GM12878 (cell line): ENCODE measurements around the gene SGSM2. TPM values are rescaled to one million over a fixed set of nuclear protein-coding genes. Genes with fewer than 3 reads are reported as not detected.

ENCODE experiments used
- ATAC-seq: fragments of 200-7000 bp; cut with Tn5 transposase; 3 replicates; pipeline ENCODE4 v1.9.1; 2020; ENCODE audit warnings: mild to moderate bottlenecking, moderate library complexity
- BruUV-seq: library from RNA; stranded (reverse); fragments of 400-500 nt; replicated peaks from 2 replicates; lab custom pipeline; 2021; lab: Mats Ljungman, UMichigan
- CTCF ChIA-PET: fragments of 300-600 bp; sonication (Branson Sonifier 250); formaldehyde crosslinking; extraction: SDS; loops from one replicate; lab custom pipeline; 2021; ENCODE audit warnings: inconsistent platforms; lab: Yijun Ruan, JAX
- POLR2A ChIA-PET: fragments of 350-600 bp; formaldehyde crosslinking; extraction: SDS; loops from one replicate; lab custom pipeline; 2021; ENCODE audit warnings: inconsistent platforms; lab: Charles Lee
- RAD21 ChIA-PET: fragments of 300-600 bp; sonication (Branson Sonifier 250); formaldehyde crosslinking; loops from one replicate; lab custom pipeline; 2023; ENCODE audit warnings: antibody characterized with exemption; ENCODE audit not compliant: unreplicated experiment; lab: Charles Lee
- SMC1A ChIA-PET: fragments of 300-600 bp; sonication (Branson Sonifier 250); formaldehyde crosslinking; loops from one replicate; lab custom pipeline; 2023; ENCODE audit not compliant: unreplicated experiment, uncharacterized antibody; lab: Charles Lee
- DNase-seq: peaks from one replicate; pipeline ENCODE4 v3.0.0-alpha.2; 2011; ENCODE audit warnings: low read depth, low spot score
- FAIRE-seq: peaks from 3 replicates; lab custom pipeline; 2011; peaks lifted over from hg19 to GRCh38; lab: Jason Lieb, UNC
- H2AFZ ChIP-seq: 2 replicates; pipeline ENCODE4 v1.6.0; 2011; ENCODE audit warnings: low read depth, low read length, control low read depth; ENCODE audit not compliant: control insufficient read depth
- H3K27ac ChIP-seq: 2 replicates; pipeline ENCODE4 v1.5.1; 2011; ENCODE audit warnings: control low read depth; ENCODE audit not compliant: control insufficient read depth, insufficient read depth
- H3K27me3 ChIP-seq, 2 experiments: replicated peaks in 1 of 2; 2 replicates each; pipeline versions ENCODE4 v1.6.0 to v1.6.1; 2011; ENCODE audit warnings: low read length in 1 of 2; ENCODE audit not compliant: control insufficient read depth in 2 of 2, insufficient read depth in 2 of 2
- H3K36me3 ChIP-seq, 2 experiments: 2 replicates each; pipeline ENCODE4 v1.5.1; 2011; ENCODE audit warnings: low read length in 1 of 2; ENCODE audit not compliant: control insufficient read depth in 2 of 2, insufficient read depth in 2 of 2
- H3K4me1 ChIP-seq: 2 replicates; pipeline ENCODE4 v1.6.1; 2011; ENCODE audit warnings: mild to moderate bottlenecking, low read length, moderate library complexity, mixed read lengths; ENCODE audit not compliant: control insufficient read depth, insufficient read depth
- H3K4me2 ChIP-seq: 2 replicates; pipeline ENCODE4 v1.6.0; 2011; ENCODE audit warnings: control low read depth; ENCODE audit not compliant: control insufficient read depth, insufficient read depth
- H3K4me3 ChIP-seq: fragments of 200-600 bp; sonication (generic); 2 replicates; pipeline ENCODE4 v1.5.1; 2016
- H3K79me2 ChIP-seq: 2 replicates; pipeline ENCODE4 v1.6.0; 2011; ENCODE audit warnings: low read length; ENCODE audit not compliant: control insufficient read depth, insufficient read depth
- H3K9ac ChIP-seq: 2 replicates; pipeline ENCODE4 v1.8.0; 2011; ENCODE audit warnings: low read length, control low read depth, mixed read lengths; ENCODE audit not compliant: control insufficient read depth, insufficient read depth
- H3K9me3 ChIP-seq: replicated peaks from 3 replicates; pipeline ENCODE4 v1.5.1; 2011; ENCODE audit warnings: mild to moderate bottlenecking, low read length; ENCODE audit not compliant: control insufficient read depth, insufficient read depth
- H4K20me1 ChIP-seq: 2 replicates; pipeline ENCODE4 v1.6.0; 2011; ENCODE audit not compliant: control insufficient read depth, insufficient read depth
- ASH2L ChIP-seq: fragments of 300-600, 200-600 bp; sonication (generic); IDR thresholded peaks from 2 replicates; pipeline ENCODE4 v1.6.1; 2017; ENCODE audit warnings: low read depth, mild to moderate bottlenecking, borderline replicate concordance
- BCLAF1 ChIP-seq: fragments of 450-650 bp; IDR thresholded peaks from 2 replicates; pipeline ENCODE4 v1.6.1; 2017; ENCODE audit warnings: antibody characterized with exemption, mild to moderate bottlenecking, moderate library complexity
- CHD4 ChIP-seq: fragments of 200-600 bp; sonication (generic); IDR thresholded peaks from 2 replicates; pipeline ENCODE4 v1.6.1; 2016; ENCODE audit warnings: mild to moderate bottlenecking
- HSF1 ChIP-seq: fragments of 150-350 bp; IDR thresholded peaks from 2 replicates; pipeline ENCODE4 v1.6.1; 2014; ENCODE audit warnings: mild to moderate bottlenecking, low read depth, low read length
- MEF2A ChIP-seq: IDR thresholded peaks from 2 replicates; pipeline ENCODE4 v1.6.1; 2011; ENCODE audit warnings: low read depth, mild to moderate bottlenecking, low read length, moderate library complexity; ENCODE audit not compliant: insufficient read depth
- PBX3 ChIP-seq: IDR thresholded peaks from 2 replicates; pipeline ENCODE4 v1.6.1; 2011; ENCODE audit warnings: mild to moderate bottlenecking, low read depth, low read length, moderate library complexity; ENCODE audit not compliant: insufficient replicate concordance
- RELA ChIP-seq: fragments of 450-650 bp; IDR thresholded peaks from 2 replicates; pipeline ENCODE4 v1.8.0; 2014; ENCODE audit warnings: borderline replicate concordance; ENCODE audit not compliant: partially characterized antibody
- SUZ12 ChIP-seq: fragments of 200-600 bp; sonication (generic); IDR thresholded peaks from one replicate; pipeline ENCODE4 v1.6.1; 2018; ENCODE audit warnings: antibody characterized with exemption, mild to moderate bottlenecking; ENCODE audit not compliant: unreplicated experiment
- ZZZ3 ChIP-seq: IDR thresholded peaks from 2 replicates; pipeline ENCODE4 v1.6.1; 2011; ENCODE audit warnings: low read depth; ENCODE audit not compliant: control insufficient read depth, insufficient read length
- WGBS: methylation state at CpG from one replicate; pipeline ENCODE4 v1.1.6; 2016; ENCODE audit warnings: low lambda C conversion rate; ENCODE audit not compliant: insufficient replicate concordance, insufficient coverage; ENCODE audit errors: missing lambda C conversion rate; 5-methylcytosine and 5-hydroxymethylcytosine counted together
- in situ Hi-C: fragments of 300-500 bp; cut with MboI; formaldehyde crosslinking; loops from 9 replicates; pipeline ENCODE4 v1.14.3; 2018; ENCODE audit warnings: mixed read lengths
- intact Hi-C: fragments of 100-400 bp; cut with micrococcal nuclease; formaldehyde crosslinking; loops from one replicate; pipeline ENCODE4 v1.14.2; 2022; ENCODE audit not compliant: unreplicated experiment
- polyA plus RNA-seq, 11 experiments: library from polyadenylated mRNA; depleted of rRNA in 4 of 11; unstranded in 6 of 11; stranded (reverse) in 5 of 11; fragments of >200 nt; fragmentation: Nextera tagmentation in 4 of 11; fragmentation: Illumina TruSeq in 1 of 11; extraction: Ambion mirVana in 4 of 11; extraction: Trizol in 1 of 11; gene quantifications; 1 replicate in 1 of 11; 2 replicates in 10 of 11; pipeline versions ENCODE4 v1.2.1 to v1.2.3, GENCODE V29; 2011 to 2016; ENCODE audit warnings: inconsistent platforms in 2 of 11, missing spikeins in 2 of 11, low read depth in 1 of 11
- total RNA-seq, 4 experiments: library from RNA; depleted of rRNA in 3 of 4; stranded (reverse); fragments of >200 nt in 3 of 4; fragmentation: Illumina TruSeq in 1 of 4; extraction: Trizol in 1 of 4; gene quantifications; 2 replicates each; pipeline versions ENCODE4 v1.2.1 to v1.2.3, GENCODE V29; 2013 to 2021

Gene SGSM2
- total and polyA plus RNA-seq, 10 of the 15 experiments (the other 5 are each of a cell fraction or from before 2014, with no cell fraction given) = 0.50 to 50.9 (median 18.5) TPM

GRCh38 chr17:2369039-2369438 is 31.7 kb downstream of the SGSM2 start:
- no peak overlapping the region for H3K27ac ChIP-seq
- RAD21 ChIA-PET = interaction anchor here (1.1 to 2.7 kb wide), 2 partner anchors 14 to 47 kb away, joined by 3 to 9 read pairs; no protein-coding TSS in a partner anchor
- no peak overlapping the region for H3K4me2 ChIP-seq
- WGBS = 86% methylated on average over 5 of the region's 5 CpGs
- H4K20me1 ChIP-seq = no peaks in the 10 kb centered on the region
- no peak overlapping the region for H2AFZ ChIP-seq
- H3K79me2 ChIP-seq = no peaks in the 10 kb centered on the region
- no peak overlapping the region for H3K9ac ChIP-seq
- no peak for DNase-seq
- H3K36me3 ChIP-seq = no peaks in the 10 kb centered on the region; a peak in 1 of 4 replicates
- SMC1A ChIA-PET = interaction anchor here (2.0 kb wide), 1 partner anchor 47 kb away, joined by 6 read pairs; no protein-coding TSS in a partner anchor
- CTCF ChIA-PET = no interaction called here
- no peaks in the 10 kb centered on the region for H3K9me3 ChIP-seq
- in situ Hi-C loops = no loop called here
- no peak overlapping the region for H3K4me3 ChIP-seq
- ATAC-seq = no peak
- no TSS peak for BruUV-seq
- TF ChIP-seq RELA (no peak), ZZZ3 (no peak), MEF2A (no peak), HSF1 (no peak), ASH2L (no peak), BCLAF1 (no peak), CHD4 (no peak), PBX3 (no peak), SUZ12 (no peak)
- FAIRE-seq = no peak
- no peaks in the 10 kb centered on the region for H3K4me1 ChIP-seq
- H3K27me3 ChIP-seq = no peaks in the 10 kb centered on the region
- POLR2A ChIA-PET = no interaction called here
- intact Hi-C loops = no loop called here
